Regular cardiac myocyte (primary cell): ENCODE data around the gene CEBPZ. TPM values are rescaled to one million over a fixed set of nuclear protein-coding genes. Genes with fewer than 3 reads are reported as not detected.

Source experiments
- total RNA-seq: library from RNA; depleted of rRNA; stranded (reverse); fragments of >200 nt; gene quantifications from 2 replicates; pipeline ENCODE4 v1.2.3, GENCODE V29; 2014

Gene CEBPZ
- total RNA-seq = 58.3 and 83.4 TPM in 2 replicates

GRCh38 chr2:37231241-37232130 lies at the start of gene CEBPZ, which contains the start of gene NDUFAF7:
TSS of gene CEBPZ (minus strand) at chr2:37231596. CDS start at chr2:37231567, 29 bp downstream.
TSS of gene NDUFAF7 (plus strand) at chr2:37231658. CDS start at chr2:37231706, 48 bp downstream.

GRCh38 chr2:37196320-37197195 lies 34.8 kb downstream of the CEBPZ start, which contains the start of gene CEBPZOS:
TSS of gene CEBPZOS (plus strand) at chr2:37196496. CDS start at chr2:37199705, 3,209 bp downstream.

GRCh38 chr2:37188570-37188969 lies 42.8 kb downstream of the CEBPZ start, which contains the start of gene SULT6B1:
TSS of gene SULT6B1 (minus strand) at chr2:37188670. CDS start at chr2:37188640, 30 bp downstream.

GRCh38 chr2:37156857-37157714 lies 74.3 kb downstream of the CEBPZ start, which contains the start of gene EIF2AK2:
TSS of gene EIF2AK2 (minus strand) at chr2:37156980. CDS start at chr2:37147806, 9,174 bp downstream.

Other genes starting within 250 kb of the CEBPZ start
- 19.9 and 27.9 TPM in 2 replicates for gene HEATR5B, start 147.2 kb downstream of the CEBPZ start, total RNA-seq
- 7.0 and 10.9 TPM in 2 replicates for gene GPATCH11, start 147.1 kb downstream of the CEBPZ start, total RNA-seq
- 25.1 and 37.0 TPM in 2 replicates for gene EIF2AK2, start 74.6 kb downstream of the CEBPZ start, total RNA-seq
- not detected in 2 replicates for gene SULT6B1, start 42.9 kb downstream of the CEBPZ start, total RNA-seq
- gene CEBPZOS, start 35.1 kb downstream of the CEBPZ start, total RNA-seq = 13.0 and 13.8 TPM in 2 replicates
- 12.3 and 18.6 TPM in 2 replicates for gene NDUFAF7, start 62 bp upstream of the CEBPZ start, total RNA-seq
- gene PRKD3, start 93.2 kb upstream of the CEBPZ start, total RNA-seq = 53.7 and 58.1 TPM in 2 replicates
- 3.8 and 35.0 TPM in 2 replicates for gene QPCT, start 113.0 kb upstream of the CEBPZ start, total RNA-seq